Urothelium cell line (cell line): ENCODE data around the gene CCNL2.

Source experiments
- DNase-seq: peaks from one replicate; pipeline ENCODE4 v3.0.0; 2011; ENCODE audit warnings: low spot score, mixed read lengths
- FAIRE-seq: peaks from 2 replicates; lab custom pipeline; 2011; peaks lifted over from hg19 to GRCh38; lab: Jason Lieb, UNC

Gene CCNL2

GRCh38 chr1:1345860-1346500, 53.2 kb downstream of the CCNL2 start:
- FAIRE-seq: no peak
- no peak for DNase-seq

- FAIRE-seq: no peak
Measured at GRCh38 chr1:1345384-1345783, 53.8 kb downstream of the CCNL2 start.

GRCh38 chr1:1344655-1345361, 54.3 kb downstream of the CCNL2 start:
- no peak for FAIRE-seq
- DNase-seq: peak; percentile 76

More at GRCh38 chr1:1345384-1345783, 53.8 kb downstream of the CCNL2 start:
- DNase-seq: peak; percentile 31

- DNase-seq: no peak
- no peak for FAIRE-seq
Measured at GRCh38 chr1:1343811-1344421, 55.2 kb downstream of the CCNL2 start.

- no peak for DNase-seq
- FAIRE-seq: no peak
Measured at GRCh38 chr1:1342584-1343115, 56.5 kb downstream of the CCNL2 start.

GRCh38 chr1:1342061-1342562, 57.0 kb downstream of the CCNL2 start:
- FAIRE-seq (no peak), DNase-seq (no peak)

GRCh38 chr1:1341549-1342021, 57.5 kb downstream of the CCNL2 start:
- DNase-seq (no peak), FAIRE-seq (no peak)

GRCh38 chr1:1340791-1341548, 58.2 kb downstream of the CCNL2 start:
- DNase-seq (no peak), FAIRE-seq (peak; percentile 72)

GRCh38 chr1:1340185-1340584, 59.0 kb downstream of the CCNL2 start:
- no peak for DNase-seq
- no peak for FAIRE-seq

GRCh38 chr1:1338278-1338677, 60.9 kb downstream of the CCNL2 start:
- FAIRE-seq: no peak
- no peak for DNase-seq

- FAIRE-seq: no peak
- DNase-seq: peak; percentile 39
Measured at GRCh38 chr1:1337793-1338147, 61.4 kb downstream of the CCNL2 start.

- DNase-seq (no peak), FAIRE-seq (no peak)
Measured at GRCh38 chr1:1336931-1337792, 62.0 kb downstream of the CCNL2 start.

GRCh38 chr1:1336446-1336845, 62.7 kb downstream of the CCNL2 start:
- FAIRE-seq (no peak), DNase-seq (no peak)

GRCh38 chr1:1335792-1336248, 63.3 kb downstream of the CCNL2 start:
- FAIRE-seq (no peak), DNase-seq (no peak)
